Parathyroid adenoma (tissue), 2 donors: ENCODE results near the gene ZFHX3.

Experiments
- H2AFZ ChIP-seq: fragments of 300-600 bp; sonication (generic); one replicate; pipeline ENCODE4 v1.7.0; 2017; ENCODE audit warnings: antibody characterized with exemption, mild to moderate bottlenecking
- H3K27ac ChIP-seq: fragments of 300-600 bp; sonication (generic); one replicate; pipeline ENCODE4 v1.7.0; 2017
- H3K27me3 ChIP-seq: fragments of 300-600 bp; sonication (generic); one replicate; pipeline ENCODE4 v1.7.0; 2017; ENCODE audit warnings: low read length; ENCODE audit not compliant: control insufficient read depth, insufficient read depth
- H3K36me3 ChIP-seq: fragments of 300-600 bp; sonication (generic); one replicate; pipeline ENCODE4 v1.7.0; 2017; ENCODE audit warnings: low read length; ENCODE audit not compliant: control insufficient read depth, insufficient read depth
- H3K4me1 ChIP-seq: fragments of 300-600 bp; sonication (generic); one replicate; pipeline ENCODE4 v1.7.0; 2017; ENCODE audit warnings: control low read depth
- H3K4me2 ChIP-seq: fragments of 300-600 bp; sonication (generic); one replicate; pipeline ENCODE4 v1.7.0; 2017; ENCODE audit warnings: low read length
- H3K4me3 ChIP-seq: fragments of 300-600 bp; sonication (generic); one replicate; pipeline ENCODE4 v1.7.0; 2017; ENCODE audit warnings: low read depth, low read length
- H3K79me2 ChIP-seq: fragments of 300-600 bp; sonication (generic); one replicate; pipeline ENCODE4 v1.7.0; 2017; ENCODE audit warnings: control low read depth
- H3K9ac ChIP-seq: fragments of 300-600 bp; sonication (generic); one replicate; pipeline ENCODE4 v1.7.0; 2017; ENCODE audit warnings: mild to moderate bottlenecking
- H3K9me3 ChIP-seq: fragments of 300-600 bp; sonication (generic); one replicate; pipeline ENCODE4 v1.7.0; 2017; ENCODE audit warnings: low read length; ENCODE audit not compliant: control insufficient read depth
- TF ChIP-seq, protein P1 (sequence below): fragments of 300-600 bp; sonication (generic); IDR thresholded peaks from one replicate; pipeline ENCODE4 v1.7.0; 2017; ENCODE audit warnings: antibody characterized with exemption, mild to moderate bottlenecking
- donor health status: primary hyperparathyroidism.

ZFHX3 gene

GRCh38 chr16:73065632-73066330 is 17.9 kb upstream of the ZFHX3 start:
- Histone ChIP-seq H3K4me3 (no peak overlapping the region), H3K79me2 (peaks cover 5% of the 10 kb centered on the region), H3K27ac (no peak overlapping the region), H3K9me3 (no peaks in the 10 kb centered on the region), H2AFZ (peak overlapping the region; percentile 5), H3K27me3 (peaks cover 13% of the 10 kb centered on the region), H3K9ac (no peak overlapping the region), H3K4me1 (peaks cover 23% of the 10 kb centered on the region), H3K36me3 (no peaks in the 10 kb centered on the region), H3K4me2 (peak overlapping the region; percentile 14)
- TF ChIP-seq, protein P1, sequence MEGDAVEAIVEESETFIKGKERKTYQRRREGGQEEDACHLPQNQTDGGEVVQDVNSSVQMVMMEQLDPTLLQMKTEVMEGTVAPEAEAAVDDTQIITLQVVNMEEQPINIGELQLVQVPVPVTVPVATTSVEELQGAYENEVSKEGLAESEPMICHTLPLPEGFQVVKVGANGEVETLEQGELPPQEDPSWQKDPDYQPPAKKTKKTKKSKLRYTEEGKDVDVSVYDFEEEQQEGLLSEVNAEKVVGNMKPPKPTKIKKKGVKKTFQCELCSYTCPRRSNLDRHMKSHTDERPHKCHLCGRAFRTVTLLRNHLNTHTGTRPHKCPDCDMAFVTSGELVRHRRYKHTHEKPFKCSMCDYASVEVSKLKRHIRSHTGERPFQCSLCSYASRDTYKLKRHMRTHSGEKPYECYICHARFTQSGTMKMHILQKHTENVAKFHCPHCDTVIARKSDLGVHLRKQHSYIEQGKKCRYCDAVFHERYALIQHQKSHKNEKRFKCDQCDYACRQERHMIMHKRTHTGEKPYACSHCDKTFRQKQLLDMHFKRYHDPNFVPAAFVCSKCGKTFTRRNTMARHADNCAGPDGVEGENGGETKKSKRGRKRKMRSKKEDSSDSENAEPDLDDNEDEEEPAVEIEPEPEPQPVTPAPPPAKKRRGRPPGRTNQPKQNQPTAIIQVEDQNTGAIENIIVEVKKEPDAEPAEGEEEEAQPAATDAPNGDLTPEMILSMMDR: no peak

DNA sequence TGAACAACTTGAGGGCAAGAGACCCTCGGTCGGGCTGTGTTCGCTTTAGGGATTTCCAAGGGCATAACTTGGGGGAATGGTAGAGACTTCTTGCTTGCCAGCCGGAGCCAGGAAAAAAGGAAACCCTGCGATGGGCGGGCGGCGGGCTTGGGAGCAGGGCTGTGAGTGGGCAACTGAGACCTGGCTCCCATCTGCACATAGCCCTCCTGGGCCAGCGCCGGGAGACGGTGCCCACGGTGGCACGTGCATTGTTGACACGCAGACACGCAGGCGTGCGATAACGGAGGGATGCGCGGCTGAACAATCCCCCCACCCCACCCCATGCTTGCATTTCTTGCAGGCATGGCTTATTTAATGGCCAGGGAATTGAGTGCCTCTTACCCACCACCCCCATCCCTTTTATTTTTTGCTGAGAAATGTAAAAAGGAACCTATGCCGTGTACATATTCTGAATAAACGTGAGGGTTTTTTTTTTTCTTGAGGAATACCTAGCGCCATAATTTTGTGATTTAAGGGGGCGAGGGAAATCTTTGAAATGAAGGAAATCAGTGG is 17.1 kb upstream of the ZFHX3 start:
- H3K4me3 ChIP-seq: no peak overlapping the region
- peaks cover 9% of the 10 kb centered on the region for H3K79me2 ChIP-seq
- H2AFZ ChIP-seq: no peak overlapping the region
- H3K4me2 ChIP-seq: no peak overlapping the region
- peaks cover 23% of the 10 kb centered on the region for H3K4me1 ChIP-seq
- H3K9ac ChIP-seq: no peak overlapping the region
- H3K27ac ChIP-seq: no peak overlapping the region
- no peaks in the 10 kb centered on the region for H3K9me3 ChIP-seq
- peaks cover 13% of the 10 kb centered on the region for H3K27me3 ChIP-seq
- TF ChIP-seq, protein P1: no peak
- no peaks in the 10 kb centered on the region for H3K36me3 ChIP-seq

- Histone ChIP-seq H3K27me3 (peaks cover 13% of the 10 kb centered on the region), H3K36me3 (no peaks in the 10 kb centered on the region), H3K79me2 (peaks cover 14% of the 10 kb centered on the region), H3K9ac (no peak overlapping the region), H3K4me3 (no peak overlapping the region), H3K27ac (no peak overlapping the region), H3K4me2 (no peak overlapping the region), H2AFZ (no peak overlapping the region), H3K9me3 (no peaks in the 10 kb centered on the region), H3K4me1 (peaks cover 19% of the 10 kb centered on the region)
- TF ChIP-seq, protein P1: no peak
Measured at GRCh38 chr16:73064212-73064993, 16.5 kb upstream of the ZFHX3 start.

GRCh38 chr16:73063854-73064211 is 15.9 kb upstream of the ZFHX3 start:
- TF ChIP-seq, protein P1: no peak
- Histone ChIP-seq H2AFZ (no peak overlapping the region), H3K9ac (no peak overlapping the region), H3K36me3 (no peaks in the 10 kb centered on the region), H3K27ac (no peak overlapping the region), H3K4me3 (no peak overlapping the region), H3K27me3 (peaks cover 13% of the 10 kb centered on the region), H3K4me2 (no peak overlapping the region), H3K9me3 (no peaks in the 10 kb centered on the region), H3K79me2 (peaks cover 15% of the 10 kb centered on the region), H3K4me1 (peaks cover 16% of the 10 kb centered on the region)
